MM.1S (cell line): ENCODE data around the gene TGFBR3.

Experiments
- DNase-seq: peaks from one replicate; pipeline ENCODE4 v3.0.0-alpha.2; 2015
- H2AFZ ChIP-seq: fragments of 300-600 bp; sonication (generic); 2 replicates; pipeline ENCODE4 v1.6.0; 2016; ENCODE audit warnings: antibody characterized with exemption, low read length
- H3F3A ChIP-seq: fragments of 300-600 bp; sonication (generic); 2 replicates; pipeline ENCODE4 v1.6.1; 2016; ENCODE audit warnings: mild to moderate bottlenecking, antibody characterized with exemption, low read length, moderate library complexity, mixed read lengths; ENCODE audit not compliant: insufficient read depth
- H3K27ac ChIP-seq: fragments of 300-600 bp; sonication (generic); 2 replicates; pipeline ENCODE4 v1.5.1; 2016; ENCODE audit warnings: mild to moderate bottlenecking, low read length
- H3K27me3 ChIP-seq: fragments of 300-600 bp; sonication (generic); replicated peaks from 2 replicates; pipeline ENCODE4 v1.6.0; 2016; ENCODE audit warnings: low read length; ENCODE audit not compliant: insufficient read depth
- H3K36me3 ChIP-seq: fragments of 300-600 bp; sonication (generic); replicated peaks from 2 replicates; pipeline ENCODE4 v1.6.1; 2016; ENCODE audit warnings: mild to moderate bottlenecking, low read length, mixed read lengths; ENCODE audit not compliant: insufficient read depth
- H3K4me1 ChIP-seq: fragments of 300-600 bp; sonication (generic); 2 replicates; pipeline ENCODE4 v1.6.1; 2016; ENCODE audit warnings: low read length, mixed read lengths
- H3K4me2 ChIP-seq: fragments of 300-600 bp; sonication (generic); 2 replicates; pipeline ENCODE4 v1.6.0; 2016; ENCODE audit warnings: low read depth, low read length
- H3K4me3 ChIP-seq: fragments of 300-600 bp; sonication (generic); 2 replicates; pipeline ENCODE4 v1.5.1; 2016; ENCODE audit warnings: low read length, mixed read lengths
- H3K79me2 ChIP-seq: fragments of 300-600 bp; sonication (generic); 2 replicates; pipeline ENCODE4 v1.6.1; 2016; ENCODE audit warnings: mixed run types, low read length, mixed read lengths
- H3K9ac ChIP-seq: fragments of 300-600 bp; sonication (generic); 2 replicates; pipeline ENCODE4 v1.6.1; 2016; ENCODE audit warnings: low read length, mixed read lengths
- H3K9me2 ChIP-seq: fragments of 300-600 bp; sonication (generic); replicated peaks from 2 replicates; pipeline ENCODE4 v1.6.1; 2016; ENCODE audit warnings: mild to moderate bottlenecking, low read length, mixed read lengths; ENCODE audit not compliant: insufficient read depth
- H3K9me3 ChIP-seq: fragments of 300-600 bp; sonication (generic); replicated peaks from 2 replicates; pipeline ENCODE4 v1.6.1; 2016; ENCODE audit warnings: mild to moderate bottlenecking, low read length, mixed read lengths; ENCODE audit not compliant: insufficient read depth
- H4K20me1 ChIP-seq: fragments of 300-600 bp; sonication (generic); 2 replicates; pipeline ENCODE4 v1.6.1; 2016; ENCODE audit warnings: mild to moderate bottlenecking, low read length, moderate library complexity, mixed read lengths; ENCODE audit not compliant: insufficient read depth
- EZH2 ChIP-seq: fragments of 300-600 bp; sonication (generic); optimal IDR thresholded peaks from 2 replicates; pipeline ENCODE3; 2017; ENCODE audit warnings: low read depth, mild to moderate bottlenecking, antibody characterized with exemption, low read length, mixed read lengths
- EZH2phosphoT487 ChIP-seq: fragments of 300-600 bp; sonication (generic); IDR thresholded peaks from 2 replicates; pipeline ENCODE4 v1.6.1; 2018; ENCODE audit warnings: antibody characterized with exemption, low read length
- TF ChIP-seq, protein P1 (sequence below): fragments of 300-600 bp; sonication (generic); IDR thresholded peaks from 2 replicates; pipeline ENCODE4 v1.5.1; 2016; ENCODE audit warnings: antibody characterized with exemption, low read length, mixed read lengths

The TGFBR3 gene

DNA sequence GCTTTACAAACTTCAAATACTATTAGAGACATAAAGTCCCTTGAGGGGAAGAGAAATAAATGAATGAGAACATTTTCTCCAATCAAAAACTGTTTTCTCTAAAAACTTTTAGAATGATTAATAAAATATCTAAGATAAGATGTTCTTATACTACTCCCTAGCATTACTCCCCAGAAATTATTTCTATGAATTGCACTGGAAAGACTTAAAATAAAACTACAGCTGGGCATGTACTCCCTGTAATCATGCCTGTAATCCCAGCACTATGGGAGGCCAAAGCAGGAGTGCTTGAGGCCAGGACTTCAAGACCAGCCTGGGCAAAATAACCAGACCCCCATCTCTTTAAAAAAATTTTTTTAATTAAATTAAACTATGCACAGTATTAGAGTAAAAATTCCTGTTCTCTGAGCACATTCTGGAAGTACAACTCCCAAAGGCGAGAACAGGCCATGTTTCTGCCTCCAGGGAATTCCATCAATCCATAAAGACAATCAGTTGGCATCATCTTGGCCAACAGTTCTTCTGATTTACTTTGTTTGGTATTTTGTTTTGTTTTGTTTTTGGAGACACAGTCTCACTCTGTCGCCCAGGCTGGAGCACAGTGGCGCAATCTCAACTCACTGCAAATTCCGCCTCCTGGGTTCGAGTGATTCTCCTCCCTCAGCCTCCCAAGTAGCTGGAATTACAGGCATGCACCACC lies 77.9 kb downstream of the TGFBR3 start:
- no peak overlapping the region for H3K9ac ChIP-seq
- no peaks in the 10 kb centered on the region for H3K9me3 ChIP-seq
- H3K4me3 ChIP-seq, result no peak overlapping the region
- H4K20me1 ChIP-seq, result no peaks in the 10 kb centered on the region
- H3K9me2 ChIP-seq, result no peaks in the 10 kb centered on the region
- H3K4me2 ChIP-seq, result no peak overlapping the region
- TF ChIP-seq EZH2 (no peak), EZH2phosphoT487 (no peak)
- TF ChIP-seq, protein P1, sequence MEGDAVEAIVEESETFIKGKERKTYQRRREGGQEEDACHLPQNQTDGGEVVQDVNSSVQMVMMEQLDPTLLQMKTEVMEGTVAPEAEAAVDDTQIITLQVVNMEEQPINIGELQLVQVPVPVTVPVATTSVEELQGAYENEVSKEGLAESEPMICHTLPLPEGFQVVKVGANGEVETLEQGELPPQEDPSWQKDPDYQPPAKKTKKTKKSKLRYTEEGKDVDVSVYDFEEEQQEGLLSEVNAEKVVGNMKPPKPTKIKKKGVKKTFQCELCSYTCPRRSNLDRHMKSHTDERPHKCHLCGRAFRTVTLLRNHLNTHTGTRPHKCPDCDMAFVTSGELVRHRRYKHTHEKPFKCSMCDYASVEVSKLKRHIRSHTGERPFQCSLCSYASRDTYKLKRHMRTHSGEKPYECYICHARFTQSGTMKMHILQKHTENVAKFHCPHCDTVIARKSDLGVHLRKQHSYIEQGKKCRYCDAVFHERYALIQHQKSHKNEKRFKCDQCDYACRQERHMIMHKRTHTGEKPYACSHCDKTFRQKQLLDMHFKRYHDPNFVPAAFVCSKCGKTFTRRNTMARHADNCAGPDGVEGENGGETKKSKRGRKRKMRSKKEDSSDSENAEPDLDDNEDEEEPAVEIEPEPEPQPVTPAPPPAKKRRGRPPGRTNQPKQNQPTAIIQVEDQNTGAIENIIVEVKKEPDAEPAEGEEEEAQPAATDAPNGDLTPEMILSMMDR, result no peak
- no peaks in the 10 kb centered on the region for H3K36me3 ChIP-seq
- peaks cover 15% of the 10 kb centered on the region for H3K4me1 ChIP-seq
- H3K27me3 ChIP-seq, result no peaks in the 10 kb centered on the region
- H3K79me2 ChIP-seq, result no peaks in the 10 kb centered on the region
- no peak overlapping the region for H3K27ac ChIP-seq
- peaks cover 9% of the 10 kb centered on the region for H3F3A ChIP-seq
- H2AFZ ChIP-seq, result no peak overlapping the region
- no peak for DNase-seq

- peaks cover 9% of the 10 kb centered on the region for H3F3A ChIP-seq
- no peak for DNase-seq
- TF ChIP-seq EZH2 (no peak), EZH2phosphoT487 (no peak)
- TF ChIP-seq, protein P1, result no peak
- peaks cover 15% of the 10 kb centered on the region for H3K4me1 ChIP-seq
- no peaks in the 10 kb centered on the region for H4K20me1 ChIP-seq
- H3K9me3 ChIP-seq, result no peaks in the 10 kb centered on the region
- H3K79me2 ChIP-seq, result no peaks in the 10 kb centered on the region
- H3K27ac ChIP-seq, result no peak overlapping the region
- H3K9ac ChIP-seq, result no peak overlapping the region
- H3K27me3 ChIP-seq, result no peaks in the 10 kb centered on the region
- H3K9me2 ChIP-seq, result no peaks in the 10 kb centered on the region
- H3K36me3 ChIP-seq, result no peaks in the 10 kb centered on the region
- no peak overlapping the region for H3K4me3 ChIP-seq
- no peak overlapping the region for H2AFZ ChIP-seq
- H3K4me2 ChIP-seq, result no peak overlapping the region
Measured at GRCh38 chr1:91806769-91807700, 78.9 kb downstream of the TGFBR3 start.

DNA sequence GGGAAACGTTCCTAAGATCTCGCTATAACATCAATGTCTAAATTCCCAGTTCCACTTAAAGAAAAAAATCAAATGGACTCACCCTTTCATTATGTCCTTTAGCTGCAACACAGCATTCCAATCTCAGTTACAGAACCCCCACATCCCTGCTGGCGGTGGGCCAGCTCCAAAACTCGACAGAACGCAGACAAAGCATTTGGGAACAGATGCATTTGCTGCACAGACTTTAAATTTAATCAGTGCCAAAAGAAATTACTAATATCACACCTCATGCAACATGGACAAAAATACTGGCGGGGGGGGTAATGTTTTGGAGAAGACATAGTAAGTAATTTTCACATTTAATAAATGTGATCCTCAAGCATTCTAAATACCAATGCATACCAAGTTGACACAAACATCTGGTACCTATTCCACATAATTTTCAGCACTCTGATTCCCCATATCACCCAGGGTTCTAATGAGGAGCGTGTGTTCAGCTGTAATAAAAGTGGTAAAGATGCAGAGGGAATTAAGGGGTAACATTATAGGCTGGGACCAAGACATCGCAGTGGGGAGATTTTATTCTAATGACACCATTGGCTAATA lies 79.7 kb downstream of the TGFBR3 start:
- no peaks in the 10 kb centered on the region for H3K9me3 ChIP-seq

More for the DNA sequence above, 79.7 kb downstream of the TGFBR3 start:
- Histone ChIP-seq H3K36me3 (no peaks in the 10 kb centered on the region), H3K4me3 (no peak overlapping the region), H4K20me1 (no peaks in the 10 kb centered on the region), H3K27me3 (no peaks in the 10 kb centered on the region), H3K27ac (no peak overlapping the region), H3K9me2 (no peaks in the 10 kb centered on the region), H3K9ac (no peak overlapping the region), H3F3A (peaks cover 9% of the 10 kb centered on the region), H3K4me2 (no peak overlapping the region), H2AFZ (no peak overlapping the region), H3K4me1 (peaks cover 15% of the 10 kb centered on the region), H3K79me2 (no peaks in the 10 kb centered on the region)
- DNase-seq, result no peak
- TF ChIP-seq, protein P1, result no peak
- no peak for TF ChIP-seq EZH2phosphoT487
- no peak for TF ChIP-seq EZH2
